GM21367 (cell line): ENCODE results near the gene RNF186.
"Not testable (repeated sequence)": the region's sequence is repeated elsewhere in the genome, so short reads cannot be mapped to it uniquely, and the experiment has no call there.

Experiments
- ATAC-seq: cut with Tn5 transposase; IDR thresholded peaks from one replicate; pipeline ENCODE4 v1.9.1; 2021; ENCODE audit not compliant: unreplicated experiment

Gene RNF186

DNA sequence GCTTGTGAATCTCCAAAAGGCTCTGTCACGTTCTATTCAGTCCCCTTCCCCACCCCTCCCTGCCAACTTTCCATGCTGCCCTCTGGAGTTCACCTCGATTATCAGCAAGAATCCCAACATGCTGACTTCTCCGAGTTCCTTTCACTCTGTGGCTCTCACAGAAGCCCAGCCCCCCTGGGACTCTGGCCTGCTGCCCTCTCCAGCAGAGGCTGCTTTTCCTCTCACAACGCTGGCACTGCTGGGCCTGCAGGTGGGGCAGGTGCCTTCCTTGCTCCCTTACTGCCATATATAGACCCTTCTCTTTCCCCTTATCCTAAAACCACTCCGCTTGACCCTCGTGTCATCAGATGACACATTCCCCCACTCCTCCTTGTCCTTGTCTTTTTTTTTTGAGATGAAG, 10.2 kb upstream of the RNF186 start:
- no peak for ATAC-seq

DNA sequence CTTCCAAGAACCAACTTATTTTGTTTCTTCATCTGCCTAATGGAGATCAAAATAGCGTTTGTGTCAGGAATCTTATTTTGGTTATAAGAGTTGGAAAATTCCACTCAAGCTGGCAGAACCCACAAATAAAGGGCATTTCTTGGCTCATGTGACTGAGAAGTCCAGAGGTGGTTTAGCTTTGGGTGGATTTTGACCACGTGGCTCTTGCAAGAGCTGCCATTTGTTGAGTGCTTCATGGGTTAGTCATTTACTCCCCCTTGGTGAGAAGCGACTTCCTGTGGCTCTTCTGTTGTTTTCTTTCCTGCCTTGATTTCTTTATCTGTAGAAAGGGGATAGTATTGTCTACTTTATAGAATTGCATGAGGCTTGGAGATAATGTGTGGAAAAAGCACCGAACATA, 9.5 kb upstream of the RNF186 start:
- no peak for ATAC-seq

DNA sequence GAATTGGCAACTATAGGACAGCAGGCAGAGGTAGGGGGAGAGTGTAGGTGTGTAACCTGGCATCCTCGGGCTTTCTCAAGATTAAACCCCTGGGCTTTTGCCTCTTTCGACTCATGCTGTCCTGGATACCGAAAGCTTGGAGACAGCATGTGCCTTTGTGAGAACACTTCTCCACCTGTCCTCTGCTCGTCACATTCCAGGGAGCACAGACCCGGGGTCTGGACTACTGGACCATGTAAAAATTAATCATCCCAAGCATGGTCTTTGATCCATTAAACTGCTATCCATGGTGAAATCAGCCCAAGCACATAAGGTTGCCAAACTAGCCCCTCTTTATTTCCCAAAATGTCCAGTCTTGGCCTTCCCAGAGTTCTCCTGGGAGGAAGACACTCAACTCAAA, 9.0 kb upstream of the RNF186 start:
- no peak for ATAC-seq

DNA sequence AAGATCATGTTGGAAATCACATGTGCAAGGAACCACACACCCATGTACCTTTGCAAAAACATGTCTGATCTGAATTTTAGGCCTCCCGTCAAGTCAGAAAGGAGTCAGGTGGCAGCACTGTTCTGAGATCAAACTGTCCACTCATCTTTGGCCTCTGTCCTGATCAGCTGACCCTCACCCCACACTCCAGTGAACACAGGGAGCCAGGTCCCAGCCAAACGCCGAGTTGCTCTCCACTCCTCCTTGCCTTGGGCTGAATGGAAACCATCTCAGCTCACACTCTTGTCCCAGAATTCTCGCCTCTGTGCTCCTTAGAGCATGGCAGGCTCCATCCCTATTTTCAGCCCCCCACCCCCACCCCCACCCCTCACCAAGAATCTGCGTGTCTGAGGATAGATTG, 4.6 kb upstream of the RNF186 start:
- ATAC-seq, result no peak

DNA sequence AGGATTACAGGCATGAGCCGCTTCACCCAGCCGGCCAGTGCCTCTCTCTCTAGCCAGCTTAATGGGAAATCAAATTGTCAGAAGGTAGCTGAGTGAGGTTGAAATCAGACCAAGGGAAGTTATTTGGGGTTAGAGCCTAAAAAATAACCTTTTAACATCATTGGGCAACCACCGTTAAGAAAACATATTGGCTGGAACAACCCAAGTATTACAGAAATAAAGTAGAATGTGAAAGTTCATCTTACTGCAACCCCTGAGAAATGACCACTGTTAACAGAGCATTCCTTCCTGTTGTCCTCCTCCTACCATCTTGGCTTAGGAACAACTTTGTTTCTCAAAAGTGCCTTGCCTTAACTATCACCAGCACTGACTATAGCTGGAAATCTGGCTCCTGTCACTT, 3.2 kb upstream of the RNF186 start:
- no peak for ATAC-seq

DNA sequence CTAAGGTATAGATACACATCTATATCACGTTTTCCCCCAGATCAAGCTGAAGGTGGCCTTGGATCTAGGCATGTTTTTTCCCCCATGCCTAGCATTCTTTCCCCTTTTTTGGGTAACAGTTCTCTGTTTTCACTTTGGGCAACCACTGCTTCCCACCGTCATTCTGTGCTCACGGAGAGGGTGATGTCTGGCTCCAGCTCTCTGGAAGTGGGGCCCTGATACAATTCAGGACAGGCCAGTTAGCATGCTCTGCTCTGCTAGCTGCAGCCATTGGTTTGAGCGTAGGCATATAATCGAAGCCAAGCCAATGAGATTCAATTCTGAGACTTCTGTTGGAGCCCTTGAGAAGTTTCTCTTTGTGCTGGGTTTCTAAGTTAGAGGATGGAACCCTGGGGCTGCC, 2.1 kb upstream of the RNF186 start:
- ATAC-seq, result no peak

DNA sequence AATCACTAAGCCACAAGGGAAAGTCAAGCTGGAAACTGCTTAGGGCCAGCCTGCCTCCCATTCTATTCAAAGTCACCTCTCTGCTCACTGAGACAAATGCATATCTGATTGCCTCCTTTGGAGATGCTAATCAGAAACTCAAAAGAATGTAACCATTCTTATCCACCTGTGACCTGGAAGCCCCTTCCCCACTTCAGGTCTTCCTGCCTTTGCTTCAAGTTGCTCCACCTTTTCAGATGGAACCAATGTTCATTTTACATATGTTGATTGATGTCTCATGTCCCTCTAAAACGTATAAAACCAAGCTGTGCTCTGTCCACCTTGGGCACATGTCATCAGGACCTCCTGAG, 1.6 kb upstream of the RNF186 start:
- not testable (repeated sequence) for ATAC-seq

DNA sequence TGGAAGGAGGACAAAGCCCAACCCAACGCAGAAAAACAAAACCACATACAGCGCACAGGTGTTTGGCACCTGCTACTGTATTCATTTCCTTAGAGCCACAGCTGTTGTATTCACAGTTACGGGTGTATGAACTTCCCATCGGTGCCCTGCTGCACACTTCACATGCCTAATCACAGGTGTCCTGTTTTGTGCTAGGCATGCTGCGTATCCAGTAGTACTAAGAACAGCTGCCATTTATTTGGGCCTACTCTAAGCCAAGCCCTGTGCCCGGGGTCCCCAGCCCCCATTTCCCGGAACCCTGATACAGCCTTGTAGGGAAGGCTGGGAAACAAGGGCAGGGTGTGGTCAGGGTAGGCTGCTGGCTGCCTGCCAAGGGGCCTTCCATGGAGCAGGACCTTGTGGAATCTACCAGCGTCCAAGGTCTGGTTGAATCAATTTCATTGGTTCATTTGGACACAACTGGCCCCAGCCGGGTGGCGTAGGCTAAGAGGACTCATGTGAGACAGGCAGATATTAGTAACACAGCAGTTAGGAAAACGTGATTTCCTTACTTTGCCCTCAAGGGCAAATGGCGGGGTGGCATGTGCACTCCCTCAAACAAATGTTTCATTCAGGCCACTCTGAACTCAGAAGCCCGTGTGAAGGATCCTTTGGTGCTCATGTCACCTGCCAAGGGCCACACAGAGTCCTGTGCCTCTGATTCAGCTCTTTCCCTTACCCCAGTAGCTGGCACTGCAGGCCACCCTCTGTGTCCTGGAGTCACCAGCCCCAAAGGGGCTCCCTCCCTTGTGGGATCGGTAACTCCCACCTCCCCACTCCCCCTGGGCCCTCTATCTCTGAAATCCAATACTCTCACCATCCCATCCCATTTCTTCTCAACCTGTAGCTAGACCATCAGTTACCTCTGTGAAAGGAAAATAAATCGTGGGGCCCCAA, 986 bp upstream of the RNF186 start:
- ATAC-seq, result no peak

DNA sequence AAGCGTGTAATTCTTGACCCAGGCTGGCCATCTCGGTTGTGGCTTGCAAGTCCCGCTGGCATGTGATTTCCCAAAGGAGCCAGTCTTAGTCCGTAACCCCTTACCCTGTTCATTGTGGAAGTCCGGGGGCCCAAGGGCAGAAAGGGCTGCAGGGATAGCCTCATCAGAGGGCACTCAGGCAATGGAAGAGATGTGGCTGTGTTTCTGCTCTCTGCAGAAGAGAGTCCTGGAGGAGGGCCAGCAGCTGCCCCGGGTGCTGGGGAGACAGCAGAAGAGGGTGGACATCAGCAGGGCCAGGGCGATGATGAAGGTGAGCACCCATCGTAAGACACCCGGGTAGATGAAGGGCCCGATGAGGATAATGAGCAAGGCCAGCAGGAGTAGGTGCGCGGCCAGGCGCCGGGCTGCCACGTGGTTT, 830 bp downstream of the RNF186 start:
- no peak for ATAC-seq

DNA sequence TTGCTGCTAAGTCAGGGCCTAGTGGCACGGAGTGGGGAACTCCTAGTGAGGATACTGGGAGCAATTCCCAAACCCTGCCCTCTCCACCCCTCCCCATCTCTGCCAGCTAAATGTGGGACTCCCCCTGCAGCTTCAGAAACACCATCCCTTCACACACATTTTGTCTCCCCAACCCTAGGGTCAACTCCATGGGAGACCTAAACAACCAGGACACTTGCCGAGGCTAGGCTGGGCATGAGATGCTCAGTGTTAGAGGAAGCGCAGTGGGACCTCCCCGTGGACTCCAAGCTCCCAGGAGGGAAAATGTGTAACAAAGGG, 1.5 kb downstream of the RNF186 start:
- ATAC-seq, result no peak

DNA sequence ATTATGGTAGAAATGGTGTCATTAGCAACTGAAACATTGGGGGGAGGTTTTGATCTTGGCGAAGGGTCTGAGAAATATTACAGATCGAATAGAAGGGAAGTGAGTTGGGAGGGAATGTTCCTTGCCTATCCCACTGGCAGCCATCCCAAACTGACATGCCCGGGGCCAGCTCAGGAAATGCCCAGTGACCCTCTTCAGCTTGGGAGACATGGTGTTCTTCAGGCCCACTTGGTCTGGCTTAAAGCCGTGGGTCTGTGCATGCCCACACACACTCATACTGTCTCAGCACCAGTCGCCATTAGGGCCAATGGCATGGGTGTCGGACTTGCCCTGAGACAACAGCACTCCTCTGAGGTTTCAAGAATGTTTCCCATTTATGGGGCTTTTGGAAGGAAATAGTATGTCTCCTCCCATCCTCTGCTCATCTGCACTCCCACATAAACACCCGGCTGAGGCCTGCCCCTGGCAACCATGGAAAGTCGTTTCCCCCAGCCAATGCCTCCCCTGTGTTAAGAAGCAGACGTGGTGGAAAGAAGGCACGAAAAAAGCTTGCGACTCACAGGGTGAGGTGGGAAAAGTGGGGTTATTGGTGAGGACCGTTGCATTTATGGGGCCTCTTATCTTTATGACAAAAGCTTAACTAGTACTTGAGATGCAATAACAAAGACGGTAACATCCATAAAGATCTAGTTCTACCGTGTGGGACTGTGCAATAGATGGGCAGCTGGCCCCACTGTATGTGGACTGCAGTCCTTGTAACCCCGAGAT, 2.0 kb downstream of the RNF186 start:
- ATAC-seq, result no peak

DNA sequence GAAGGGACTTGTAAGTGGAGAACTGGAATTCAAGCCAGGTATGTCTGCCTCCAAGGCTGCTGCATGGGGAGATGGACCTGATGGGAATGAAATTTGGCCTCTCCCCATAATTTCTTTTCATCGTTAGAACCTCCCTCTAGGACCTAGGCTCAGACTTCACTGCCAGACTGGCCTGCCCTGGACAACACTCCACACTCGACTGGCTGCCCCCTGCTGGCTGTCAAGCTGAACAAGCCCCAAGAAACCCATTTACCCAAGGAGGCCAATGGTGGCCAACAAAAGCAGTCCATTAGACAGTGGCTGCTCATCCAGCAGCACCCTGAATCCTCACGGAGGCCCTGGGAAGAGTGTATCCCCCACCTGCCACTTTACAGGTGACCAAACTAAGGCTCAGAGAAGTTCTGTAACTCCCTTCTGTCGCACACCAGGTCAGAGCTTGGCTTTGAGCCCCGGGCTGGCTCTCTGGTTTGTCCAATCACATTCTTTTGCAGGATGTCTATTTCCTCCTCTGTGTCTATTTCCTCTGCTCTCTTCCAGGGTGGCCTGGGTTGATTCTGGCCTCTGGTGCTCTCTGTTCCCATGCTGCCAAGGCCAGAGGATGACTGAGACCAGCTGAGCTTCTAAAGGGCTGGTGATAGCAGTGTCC, 3.8 kb downstream of the RNF186 start:
- ATAC-seq, result no peak

DNA sequence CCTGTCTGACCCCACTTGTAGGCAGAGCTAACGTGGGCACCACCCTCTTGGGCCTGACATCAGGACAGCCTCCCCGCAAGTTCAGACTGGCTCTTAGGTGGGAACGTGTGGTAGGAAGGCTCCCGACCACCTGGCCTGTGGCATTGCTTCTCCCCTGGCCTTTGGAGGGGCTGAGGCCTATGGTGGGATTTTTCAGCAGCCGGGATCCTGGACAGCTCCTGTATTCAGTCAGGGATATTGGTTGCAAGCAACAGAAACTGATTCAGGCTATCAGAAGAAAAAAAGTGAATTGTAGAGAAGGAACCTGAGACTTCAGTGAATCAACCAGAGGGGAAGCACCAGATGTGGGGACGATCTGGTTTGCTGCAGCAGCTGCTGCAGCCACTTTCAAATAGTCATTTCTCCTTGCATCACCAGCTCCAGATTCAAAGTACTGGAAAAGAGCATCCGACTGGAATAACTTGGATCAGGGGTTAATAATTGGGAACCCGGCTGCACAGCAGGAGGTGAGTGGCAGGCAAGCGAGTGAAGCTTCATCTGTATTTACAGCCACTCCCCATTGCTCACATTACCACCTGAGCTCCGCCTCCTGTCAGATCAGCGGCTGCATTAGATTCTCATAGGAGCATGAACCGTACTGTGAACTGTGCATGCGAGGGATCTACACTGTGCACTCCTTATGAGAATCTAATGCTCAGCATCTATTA, 5.9 kb downstream of the RNF186 start:
- no peak for ATAC-seq

DNA sequence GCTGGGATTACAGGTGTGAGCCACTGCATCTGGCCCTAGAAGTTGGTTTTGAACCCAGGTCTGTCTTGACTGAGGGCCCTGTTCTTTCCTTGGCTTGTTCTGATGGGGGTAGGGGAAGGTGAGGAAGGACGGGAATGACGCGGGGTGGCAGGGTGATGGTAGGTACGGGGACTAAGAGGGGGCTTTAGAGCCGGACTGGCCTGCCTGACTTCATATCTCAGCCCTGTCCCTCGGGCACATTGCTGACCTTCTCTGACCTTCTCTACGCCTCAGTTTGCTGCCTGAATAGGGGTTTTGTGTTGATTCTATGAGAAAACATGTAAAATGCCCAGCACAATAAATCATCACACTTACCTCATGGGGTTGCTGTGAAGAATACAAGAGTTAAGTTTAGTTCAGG, 6.7 kb downstream of the RNF186 start:
- no peak for ATAC-seq

DNA sequence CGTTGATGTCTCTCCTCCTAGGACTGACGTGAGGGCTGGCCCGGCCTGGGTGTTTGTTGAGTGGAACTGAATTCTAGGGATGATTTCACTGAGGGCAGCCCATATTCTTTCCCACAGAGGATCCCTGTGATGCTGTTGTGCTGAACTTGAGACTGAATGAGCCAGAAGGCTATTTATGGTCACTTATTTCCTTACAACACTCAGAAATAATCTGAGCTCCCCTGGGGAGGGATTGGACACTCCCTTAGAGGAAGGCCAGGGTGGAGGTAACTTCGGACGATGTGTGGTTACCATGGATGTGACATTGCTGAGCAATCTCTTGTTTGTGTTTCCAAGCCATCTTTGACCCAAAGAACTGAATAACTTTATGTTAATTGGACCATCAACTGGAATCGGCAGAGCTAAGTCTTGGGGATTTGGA, 10.2 kb downstream of the RNF186 start:
- no peak for ATAC-seq

DNA sequence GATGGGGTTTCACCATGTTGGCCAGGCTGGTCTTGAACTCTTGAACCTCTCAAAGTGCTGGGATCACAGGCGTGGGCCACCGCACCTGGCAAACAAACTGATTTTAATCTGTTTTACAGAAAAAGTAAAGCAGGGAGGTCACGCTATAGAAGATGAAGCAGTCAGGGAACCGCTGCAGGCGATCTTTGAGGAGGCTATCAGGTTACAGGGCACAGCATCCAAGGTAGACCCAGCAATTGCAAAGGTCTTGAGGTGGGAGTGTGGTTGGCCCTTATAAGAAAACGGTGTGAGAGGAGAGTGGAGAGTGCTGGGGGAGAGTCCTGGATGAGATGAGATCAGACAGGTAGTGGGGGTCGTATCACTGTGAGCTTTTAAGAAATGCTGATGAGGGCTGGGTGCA, 12.8 kb downstream of the RNF186 start:
- no peak for ATAC-seq

DNA sequence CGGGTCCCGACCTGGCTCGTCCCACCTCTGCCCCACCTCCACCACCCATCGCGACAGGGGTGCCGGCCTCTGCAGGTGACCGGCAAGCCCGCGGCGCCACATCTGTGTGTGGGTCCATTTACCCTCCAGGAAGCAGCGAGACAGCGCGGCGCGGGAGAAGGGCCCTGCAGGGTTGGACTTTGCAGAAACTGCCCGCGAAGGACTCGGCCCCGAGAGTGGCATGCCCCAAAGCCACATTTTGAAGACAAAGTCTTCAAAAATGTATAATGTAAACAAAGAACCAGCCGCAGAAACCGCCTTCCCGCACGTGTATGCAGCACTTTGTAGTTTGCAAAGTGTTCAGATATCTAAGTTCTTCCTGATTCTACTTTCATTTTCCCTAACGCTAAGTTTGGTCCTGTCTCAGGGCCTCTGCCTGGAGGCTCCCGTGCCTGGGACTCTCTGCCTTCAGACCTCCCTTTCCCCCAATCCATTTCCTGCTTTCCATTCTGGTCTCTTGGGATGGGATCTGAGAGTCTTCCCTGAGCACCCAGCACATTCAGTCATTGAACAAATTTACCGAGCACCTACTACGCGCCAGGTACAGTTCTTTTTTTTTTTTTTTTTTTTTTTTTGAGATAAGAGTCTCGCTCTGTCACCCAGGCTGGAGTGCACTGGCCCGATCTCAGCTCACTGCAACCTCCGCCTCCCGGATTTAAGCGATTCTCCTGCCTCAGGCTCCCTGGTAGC, 14.8 kb downstream of the RNF186 start:
- ATAC-seq, result no peak

DNA sequence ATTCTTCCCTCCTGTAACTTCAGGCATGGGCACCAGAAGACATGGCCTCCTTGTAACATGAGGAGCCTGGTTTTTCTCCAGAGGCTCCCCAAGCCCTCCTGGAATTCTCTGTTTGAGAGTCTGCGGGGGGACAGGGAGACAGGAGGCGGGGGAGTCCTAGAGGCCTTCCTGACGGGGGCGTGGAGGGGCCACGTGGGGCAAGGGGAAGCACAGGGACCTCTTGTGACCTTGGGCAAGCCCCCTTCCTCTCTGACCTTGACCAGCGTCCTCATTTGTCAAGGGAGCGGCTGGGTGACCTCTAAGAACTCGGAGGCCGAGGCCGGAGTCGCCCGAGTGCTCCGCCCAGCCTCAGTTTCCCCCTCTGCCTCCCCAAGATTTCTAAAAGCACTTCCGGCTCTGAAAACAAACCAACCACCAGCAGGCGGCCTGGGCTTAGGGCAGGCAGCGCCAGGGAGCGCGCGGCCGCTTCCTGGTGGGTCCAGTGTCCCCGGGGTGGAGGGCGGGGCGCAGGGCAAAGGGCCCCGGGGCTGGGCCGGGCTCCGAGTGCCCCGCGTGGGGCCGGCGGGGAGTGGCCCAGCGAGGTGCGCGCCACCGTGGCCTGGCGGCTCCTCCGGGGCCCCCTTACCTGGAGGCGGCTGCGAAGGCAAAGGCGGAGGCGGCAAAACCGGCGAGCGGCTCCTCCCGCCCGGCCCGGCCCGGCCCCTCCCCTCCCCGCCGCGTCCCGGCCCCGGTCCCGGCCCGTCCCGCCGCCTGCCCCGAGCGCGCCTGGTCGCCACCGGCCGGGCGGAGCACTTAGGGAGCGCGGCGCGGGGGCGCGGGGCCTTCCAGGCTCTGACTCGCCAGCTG, 15.6 kb downstream of the RNF186 start, which contains the start of gene TMCO4:
TSS of gene TMCO4 (minus strand) at position 687 of the 846 bp plus-strand sequence. CDS start 19,158 bp downstream, outside the sequence.
- no peak for ATAC-seq

DNA sequence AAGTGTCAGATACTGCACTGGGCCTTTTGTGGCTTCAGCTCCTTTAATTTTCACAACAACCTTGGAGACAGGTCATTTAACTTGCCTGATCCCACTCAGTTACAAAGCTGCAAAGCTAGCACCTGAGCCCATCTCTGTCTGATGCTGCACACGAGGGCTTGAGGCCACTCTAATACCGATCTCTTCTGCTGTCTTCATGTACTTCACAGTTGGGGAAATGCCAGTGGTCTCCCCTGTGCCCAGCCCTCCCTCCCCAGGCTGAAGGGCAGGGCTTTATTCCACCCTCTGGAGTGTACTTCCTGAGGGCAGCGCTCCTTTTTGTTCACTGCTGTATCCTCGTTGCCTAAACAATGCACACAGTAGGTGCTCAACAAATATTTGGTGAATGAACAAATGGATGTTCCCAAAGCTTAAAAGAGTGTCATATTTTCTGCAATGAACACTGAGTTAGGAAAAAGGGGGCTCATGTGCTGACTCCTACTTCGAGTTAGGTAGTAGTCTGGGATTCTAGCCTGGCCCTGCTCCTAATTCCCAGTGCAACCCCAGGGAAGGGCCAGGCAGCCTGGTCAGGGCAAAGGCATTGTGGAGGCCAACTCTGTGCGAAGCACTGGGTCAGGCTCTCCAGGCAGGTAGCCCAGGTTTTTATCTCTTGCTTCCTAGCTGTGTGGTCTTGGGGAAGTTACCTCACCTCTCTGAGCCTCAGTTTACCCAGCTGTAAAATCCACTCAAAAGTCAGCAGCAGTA, 16.4 kb downstream of the RNF186 start:
- ATAC-seq, result no peak
